CD4-positive, alpha-beta T cell treated with Interleukin-15 for 4 hours (primary cell): Measurements from ENCODE around the gene ZNF318.

Experiments used
- DNase-seq: peaks from one replicate; pipeline ENCODE4 v3.0.0-alpha.2; 2020; ENCODE audit warnings: low spot score

Gene ZNF318

DNA sequence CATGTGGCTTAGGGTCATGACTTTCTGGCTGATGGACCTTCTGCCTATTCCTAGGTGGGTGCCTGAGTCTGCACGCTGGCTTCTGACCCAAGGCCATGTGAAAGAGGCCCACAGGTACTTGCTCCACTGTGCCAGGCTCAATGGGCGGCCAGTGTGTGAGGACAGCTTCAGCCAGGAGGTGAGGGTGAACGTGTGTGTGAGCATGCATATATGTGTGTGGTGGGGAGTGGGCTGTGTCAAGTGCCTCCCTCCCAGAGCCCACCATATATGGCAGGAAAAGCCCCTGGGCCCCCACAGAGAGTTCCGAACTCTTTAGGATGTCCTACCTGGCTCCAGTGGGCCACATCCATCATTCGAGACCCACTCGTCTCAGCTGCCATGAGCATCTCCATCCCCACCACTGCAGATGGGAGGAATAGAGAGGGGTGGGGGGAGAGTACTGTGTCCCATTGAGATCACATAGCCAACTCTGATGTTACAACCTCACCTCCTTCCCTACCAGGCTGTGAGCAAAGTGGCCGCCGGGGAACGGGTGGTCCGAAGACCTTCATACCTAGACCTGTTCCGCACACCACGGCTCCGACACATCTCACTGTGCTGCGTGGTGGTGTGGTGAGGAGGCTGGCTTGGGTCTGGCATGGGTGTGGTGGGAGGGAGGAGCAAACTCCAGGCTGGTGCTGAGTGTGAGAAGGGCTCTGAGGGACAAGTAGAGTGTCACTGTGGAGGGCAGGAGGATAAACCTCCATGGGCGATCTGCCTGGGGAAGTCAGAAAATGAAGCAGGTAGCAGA, 68.2 kb downstream of the ZNF318 start:
- DNase-seq = no peak

DNA sequence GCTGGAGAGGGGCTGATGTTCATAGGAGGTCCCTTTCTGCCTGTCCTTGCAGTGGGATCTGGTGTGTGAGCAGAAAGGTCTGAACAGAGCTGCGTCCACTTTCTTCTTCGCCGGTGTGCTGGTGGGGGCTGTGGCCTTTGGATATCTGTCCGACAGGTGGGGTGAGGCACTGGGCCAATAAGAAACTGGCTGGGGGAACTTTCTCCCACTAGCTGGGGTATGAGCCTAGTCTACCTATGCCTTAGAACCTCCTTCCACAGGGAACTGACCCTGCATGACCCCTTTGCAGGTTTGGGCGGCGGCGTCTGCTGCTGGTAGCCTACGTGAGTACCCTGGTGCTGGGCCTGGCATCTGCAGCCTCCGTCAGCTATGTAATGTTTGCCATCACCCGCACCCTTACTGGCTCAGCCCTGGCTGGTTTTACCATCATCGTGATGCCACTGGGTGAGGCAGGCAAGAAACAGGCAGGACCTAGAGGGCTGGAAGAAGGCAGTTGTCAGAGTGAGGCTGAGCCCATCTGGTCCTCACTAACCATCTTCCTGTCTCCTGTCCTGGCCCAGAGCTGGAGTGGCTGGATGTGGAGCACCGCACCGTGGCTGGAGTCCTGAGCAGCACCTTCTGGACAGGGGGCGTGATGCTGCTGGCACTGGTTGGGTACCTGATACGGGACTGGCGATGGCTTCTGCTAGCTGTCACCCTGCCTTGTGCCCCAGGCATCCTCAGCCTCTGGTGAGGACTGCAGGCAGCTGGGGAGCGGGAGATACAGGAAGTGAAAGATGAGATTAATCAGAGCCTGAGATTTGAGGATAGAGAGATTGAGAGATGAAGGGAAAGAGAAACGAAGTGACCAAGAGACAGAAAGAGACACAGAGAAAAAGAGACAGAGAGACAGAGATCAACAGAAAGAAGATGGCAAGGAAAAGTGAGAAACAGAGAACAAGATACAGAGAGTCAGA, 69.8 kb downstream of the ZNF318 start:
- DNase-seq = no peak

DNA sequence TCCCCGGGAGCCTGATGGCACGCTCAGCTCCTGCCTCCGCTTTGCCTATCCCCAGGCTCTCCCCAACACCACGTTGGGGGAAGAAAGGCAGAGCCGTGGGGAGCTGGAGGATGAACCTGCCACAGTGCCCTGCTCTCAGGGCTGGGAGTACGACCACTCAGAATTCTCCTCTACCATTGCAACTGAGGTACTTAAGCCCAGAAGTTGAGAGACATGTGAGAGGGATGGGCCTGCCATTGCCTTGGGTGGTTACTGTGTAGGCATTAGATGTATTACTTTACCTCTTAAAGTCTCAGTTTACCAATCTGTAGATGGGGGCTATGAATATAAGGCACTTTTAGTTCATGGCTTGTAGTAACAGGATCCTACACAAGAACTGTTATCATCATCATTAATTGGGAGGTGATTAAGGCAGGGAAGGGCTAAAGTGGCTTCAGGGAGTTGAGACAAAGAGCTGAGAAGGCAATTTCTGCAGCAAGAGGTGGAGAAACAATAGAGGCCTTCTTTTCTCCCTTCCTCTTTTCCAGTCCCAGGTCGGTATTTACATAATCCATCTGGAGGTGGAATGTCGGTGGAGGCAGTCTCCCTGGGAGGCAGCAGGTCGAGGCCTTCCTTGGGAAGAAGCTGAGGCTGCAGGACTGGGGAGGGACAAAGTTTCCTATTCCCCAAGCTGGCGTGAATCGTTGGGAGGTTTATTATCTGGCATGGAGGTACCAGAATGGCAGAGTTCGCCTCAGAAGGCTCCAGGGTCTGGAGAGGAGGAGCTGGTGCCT, 70.7 kb downstream of the ZNF318 start:
- DNase-seq = no peak

DNA sequence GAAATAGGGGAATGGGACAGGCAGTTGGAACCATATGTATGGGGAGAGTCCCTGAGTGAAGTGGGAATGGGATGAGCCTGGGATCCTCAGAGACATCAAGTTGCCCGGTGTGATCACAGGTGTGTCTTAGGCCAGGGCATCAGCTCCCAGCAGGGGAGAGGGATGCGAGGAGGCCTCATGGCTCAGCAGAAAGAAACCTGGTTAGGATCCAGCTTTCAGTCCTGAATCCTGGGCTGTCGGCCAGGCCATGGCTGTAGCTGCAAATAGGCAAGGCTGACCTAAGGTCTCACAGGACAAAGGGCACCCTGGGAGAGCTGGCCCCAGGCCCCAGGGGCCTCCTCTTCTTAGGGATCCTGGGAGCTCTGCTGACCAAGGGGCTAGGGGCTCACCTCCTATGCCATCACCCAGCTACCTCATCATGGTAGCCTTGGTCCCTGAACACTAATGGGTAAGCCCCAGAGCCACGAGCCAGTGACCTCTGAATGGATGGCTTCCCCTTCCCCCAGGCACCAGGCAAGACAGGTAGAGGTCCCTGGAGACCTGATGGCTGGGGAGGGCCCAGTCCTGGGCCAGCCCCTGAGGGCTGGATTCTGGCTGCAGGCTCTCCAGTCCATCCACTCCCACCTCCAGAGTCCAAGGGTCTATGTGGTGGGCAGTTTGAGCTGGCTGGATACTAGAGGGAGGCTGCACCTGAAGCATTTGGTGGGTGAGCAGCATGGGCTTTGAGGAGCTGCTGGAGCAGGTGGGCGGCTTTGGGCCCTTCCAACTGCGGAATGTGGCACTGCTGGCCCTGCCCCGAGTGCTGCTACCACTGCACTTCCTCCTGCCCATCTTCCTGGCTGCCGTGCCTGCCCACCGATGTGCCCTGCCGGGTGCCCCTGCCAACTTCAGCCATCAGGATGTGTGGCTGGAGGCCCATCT, 71.5 kb downstream of the ZNF318 start, which contains the start of gene SLC22A7:
Gene SLC22A7 (plus strand): TSS at position 617 of the 921 bp plus-strand sequence. CDS start 99 bp downstream, at position 716.
- no peak for DNase-seq

DNA sequence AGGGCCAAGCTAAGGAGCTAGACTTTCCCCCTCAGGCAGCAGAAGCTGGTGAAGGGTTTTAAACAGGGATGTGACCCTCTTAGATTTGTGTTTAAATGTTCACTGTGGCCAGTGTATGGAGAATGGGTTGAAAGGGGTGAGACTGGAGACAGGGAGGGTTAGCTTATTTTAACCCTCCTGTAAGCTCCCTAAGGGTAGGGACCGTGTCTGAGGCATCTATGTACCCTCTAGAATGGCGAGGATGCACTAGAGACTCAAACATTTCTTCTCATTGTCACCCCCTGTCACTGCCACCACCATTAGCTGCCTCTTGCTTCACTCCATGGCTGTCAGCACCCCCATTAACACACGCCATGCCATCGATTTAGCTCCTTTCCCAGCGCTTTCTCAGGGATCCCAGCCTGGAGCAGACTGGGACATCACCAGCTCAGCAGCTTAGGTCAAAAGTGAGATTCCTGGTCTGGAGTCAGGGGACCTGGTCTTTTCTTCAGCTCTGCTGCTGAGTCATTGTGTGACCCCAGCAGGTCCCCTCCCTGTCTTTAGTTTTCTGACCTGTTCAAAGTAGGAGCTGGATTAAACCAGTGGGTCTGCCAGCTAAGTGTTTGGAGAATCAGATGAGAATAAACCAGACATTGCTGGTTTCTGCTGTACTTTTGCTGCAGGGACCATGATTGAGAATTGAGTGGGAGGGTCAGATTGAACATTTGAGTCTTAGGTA, 72.5 kb downstream of the ZNF318 start:
- no peak for DNase-seq

DNA sequence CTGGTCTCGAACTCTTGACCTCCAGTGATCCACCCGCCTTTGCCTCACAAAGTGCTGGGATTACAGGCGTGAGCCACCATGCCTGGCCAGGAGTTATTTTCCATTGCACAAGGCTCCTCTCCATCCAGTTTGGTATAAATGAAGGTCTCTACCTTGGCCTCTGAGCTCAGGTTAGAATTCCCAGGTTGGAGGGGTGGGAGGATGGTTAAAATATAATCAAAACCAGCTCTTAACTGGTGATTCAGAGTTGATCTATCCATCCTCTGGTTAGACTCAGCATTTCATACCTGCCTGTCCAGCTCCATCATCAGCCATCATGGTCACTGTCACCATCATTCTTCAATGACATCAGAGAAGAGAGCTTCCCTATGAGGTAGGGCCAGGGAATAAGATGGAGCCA, 74.0 kb downstream of the ZNF318 start:
- DNase-seq = no peak

DNA sequence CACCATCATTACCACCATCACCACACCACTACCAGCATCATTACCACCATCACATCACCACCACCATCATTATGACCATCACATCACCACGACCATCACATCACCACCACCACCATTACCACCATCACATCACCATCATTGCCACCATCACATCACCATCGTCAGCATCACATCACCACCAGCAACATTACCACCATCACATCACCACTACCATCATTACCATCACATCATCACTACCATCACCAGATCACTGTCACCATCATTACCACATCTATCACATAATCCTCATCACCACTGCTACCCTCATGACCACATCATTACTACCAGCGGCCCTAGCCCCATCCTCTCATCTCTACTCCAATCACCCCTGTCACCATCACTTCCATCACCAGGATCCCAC, 74.9 kb downstream of the ZNF318 start:
- DNase-seq = no peak

DNA sequence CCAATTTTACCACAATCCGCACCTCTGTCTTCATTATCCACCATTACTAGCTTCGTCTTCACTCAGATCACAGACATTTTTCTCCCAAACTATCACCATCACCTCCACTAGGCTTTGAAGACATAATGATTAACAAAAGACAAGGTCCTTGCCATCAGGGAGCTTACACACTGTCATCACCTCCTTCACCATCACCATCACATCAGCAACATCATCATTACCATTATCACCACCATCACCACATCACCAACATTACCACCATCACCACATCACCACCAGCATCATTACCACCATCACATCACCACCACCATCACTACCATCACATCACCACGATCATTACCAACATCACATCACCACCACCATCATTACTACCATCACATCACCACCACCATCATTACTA, 75.7 kb downstream of the ZNF318 start:
- DNase-seq = no peak

DNA sequence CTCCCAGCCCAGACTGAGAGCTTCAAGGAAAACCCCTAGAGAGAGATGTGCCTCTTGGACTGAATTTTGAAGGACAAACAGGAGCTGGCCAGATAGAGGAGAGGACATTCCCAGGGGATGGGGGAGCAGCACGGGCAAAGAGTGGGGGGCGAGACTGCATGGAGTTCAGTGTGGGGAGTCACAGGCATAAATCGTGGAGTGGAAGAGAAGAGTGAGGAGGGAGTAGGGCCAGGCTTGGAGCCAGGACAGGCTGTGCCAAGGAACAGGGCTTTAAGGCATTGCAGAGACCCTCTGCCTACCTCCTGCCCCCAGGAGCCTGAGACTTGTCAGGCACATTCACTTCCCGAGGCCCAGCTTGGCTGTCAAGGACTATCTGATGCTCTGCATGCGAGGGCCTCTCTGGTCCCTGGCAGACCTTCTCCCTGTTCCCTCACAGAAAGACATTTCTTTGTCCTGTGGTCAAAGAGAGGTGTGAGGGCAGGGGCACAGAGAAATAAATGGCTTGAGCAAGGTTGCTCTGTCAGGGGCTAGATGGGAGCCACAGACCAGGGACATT, 76.6 kb downstream of the ZNF318 start:
- DNase-seq = no peak

DNA sequence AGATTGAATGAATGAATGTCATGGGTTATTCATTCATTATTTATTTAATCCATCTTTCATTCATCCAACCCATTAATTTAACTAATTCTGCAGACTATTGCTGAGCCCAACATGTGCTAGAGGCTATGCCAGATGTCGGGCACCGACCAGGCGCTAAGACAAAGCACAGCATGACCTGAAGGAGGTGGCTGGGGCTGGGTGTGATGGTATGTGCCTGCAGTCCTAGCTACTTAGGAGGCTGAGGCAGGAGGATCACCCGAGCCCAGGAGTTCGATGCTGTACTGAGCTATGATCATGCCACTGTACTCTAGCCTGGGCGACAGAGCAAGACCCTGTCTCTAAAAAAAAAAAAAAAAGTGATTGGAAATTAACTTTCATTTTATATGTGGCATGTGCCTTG, 77.1 kb downstream of the ZNF318 start:
- DNase-seq = no peak

DNA sequence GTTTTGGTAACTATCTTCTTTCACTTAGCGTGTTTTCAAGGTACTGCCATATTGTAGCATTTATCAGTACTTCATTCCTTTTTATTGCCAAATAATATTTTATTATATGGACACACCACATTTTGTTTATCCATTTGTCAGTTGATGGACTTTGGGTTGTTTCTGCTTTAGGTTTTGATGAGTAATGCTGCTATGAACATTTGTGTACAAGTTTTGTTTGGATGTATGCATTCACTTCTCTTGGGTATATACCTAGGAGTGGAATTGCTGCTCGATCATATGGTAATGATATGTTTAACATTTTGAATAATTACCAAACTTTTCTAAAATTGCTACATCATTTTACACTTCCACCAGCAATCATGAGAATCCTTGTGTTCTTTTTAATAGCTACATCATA, 77.7 kb downstream of the ZNF318 start:
- DNase-seq = no peak

DNA sequence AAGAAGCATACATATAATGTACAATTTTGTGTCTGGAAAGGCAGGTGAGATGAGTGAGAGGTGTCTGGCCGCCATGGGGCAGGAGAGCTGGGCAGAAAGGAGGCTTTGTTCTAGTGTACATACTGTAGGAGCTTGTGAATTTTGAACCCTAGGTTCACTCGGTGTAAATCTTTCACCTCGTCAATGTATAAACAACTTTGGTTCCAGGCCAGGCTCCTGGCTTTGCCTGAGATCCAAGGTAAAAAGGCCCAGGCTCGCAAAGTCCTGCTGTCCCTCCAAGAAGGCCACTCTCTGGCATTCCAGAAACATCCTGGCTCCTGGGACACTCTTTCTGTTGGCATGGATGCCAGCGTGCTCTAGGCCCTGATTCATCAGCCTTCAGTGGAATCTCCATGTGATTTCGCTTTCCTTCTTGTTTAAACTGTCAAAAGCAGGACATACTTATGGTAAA, 78.5 kb downstream of the ZNF318 start:
- no peak for DNase-seq

DNA sequence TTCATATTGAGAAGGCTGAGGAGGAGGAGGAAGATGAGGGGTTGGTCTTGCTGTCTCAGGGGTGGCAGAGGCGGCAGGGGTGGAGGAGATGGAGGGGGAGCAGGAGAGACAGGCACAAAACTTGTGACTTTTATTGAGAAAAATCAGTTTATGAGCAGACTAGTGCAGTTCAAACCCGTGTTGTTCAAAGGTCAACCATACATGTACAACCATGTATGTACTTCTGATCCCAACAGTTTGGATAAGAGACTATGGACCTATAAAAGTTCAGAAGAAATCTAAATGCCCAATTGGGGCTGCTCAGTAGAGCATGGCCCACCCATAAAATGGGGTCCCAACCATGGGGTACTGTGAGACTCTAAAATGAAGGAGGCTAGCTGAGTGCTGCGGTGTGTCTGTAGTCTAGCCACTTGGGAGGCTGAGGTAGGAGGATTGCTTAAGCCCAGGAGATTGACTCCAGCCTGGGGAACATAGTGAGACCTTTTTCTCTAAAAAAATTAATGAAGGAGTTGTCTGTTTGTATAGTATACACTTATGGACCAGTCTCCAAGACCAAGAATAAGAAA, 79.0 kb downstream of the ZNF318 start:
- no peak for DNase-seq

DNA sequence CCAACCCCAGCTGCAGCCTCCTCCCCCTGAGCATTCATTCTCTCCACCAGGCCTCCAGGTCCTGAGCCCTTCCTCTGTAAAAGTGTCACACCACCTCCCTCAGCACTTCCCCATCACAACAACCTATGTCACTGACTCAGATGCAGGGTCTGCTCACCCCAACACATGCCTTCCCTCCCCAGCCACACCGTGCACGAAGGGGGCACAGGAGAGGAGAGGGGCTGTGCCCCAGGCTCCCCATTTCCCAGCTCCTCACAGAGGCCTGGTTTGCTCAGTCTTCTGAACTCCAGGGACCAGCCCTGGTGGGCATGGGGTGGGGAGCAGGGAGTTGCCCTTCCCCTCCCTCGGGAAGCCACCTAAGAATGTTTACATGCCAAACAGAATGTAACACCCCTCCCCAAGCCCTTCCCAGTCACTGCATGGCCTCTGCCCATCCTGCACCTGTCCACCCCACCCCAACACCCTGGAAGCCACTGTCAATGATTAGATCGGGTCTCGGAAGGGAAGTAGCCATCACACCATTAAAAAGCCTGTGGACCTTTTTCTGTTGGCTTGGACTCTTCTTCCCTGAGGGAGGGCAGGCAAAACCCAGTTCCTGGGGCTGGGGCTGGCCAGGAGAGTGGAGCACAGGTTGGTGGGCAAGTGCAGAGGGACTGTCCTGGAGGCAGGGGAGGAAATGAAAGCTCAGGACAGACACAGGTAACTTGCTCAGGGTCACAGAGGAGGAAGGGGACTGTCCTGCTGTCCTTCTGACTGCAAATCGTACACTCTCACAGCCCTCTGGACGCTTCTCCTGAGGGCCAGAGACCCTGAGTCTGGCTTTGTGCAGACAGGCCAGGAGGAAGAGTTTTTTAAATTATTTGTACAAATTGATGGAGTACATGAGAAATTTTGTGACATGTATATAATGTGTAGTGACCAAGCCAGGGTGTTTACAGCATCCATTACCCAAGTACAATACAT, 81.4 kb downstream of the ZNF318 start:
- DNase-seq = no peak

DNA sequence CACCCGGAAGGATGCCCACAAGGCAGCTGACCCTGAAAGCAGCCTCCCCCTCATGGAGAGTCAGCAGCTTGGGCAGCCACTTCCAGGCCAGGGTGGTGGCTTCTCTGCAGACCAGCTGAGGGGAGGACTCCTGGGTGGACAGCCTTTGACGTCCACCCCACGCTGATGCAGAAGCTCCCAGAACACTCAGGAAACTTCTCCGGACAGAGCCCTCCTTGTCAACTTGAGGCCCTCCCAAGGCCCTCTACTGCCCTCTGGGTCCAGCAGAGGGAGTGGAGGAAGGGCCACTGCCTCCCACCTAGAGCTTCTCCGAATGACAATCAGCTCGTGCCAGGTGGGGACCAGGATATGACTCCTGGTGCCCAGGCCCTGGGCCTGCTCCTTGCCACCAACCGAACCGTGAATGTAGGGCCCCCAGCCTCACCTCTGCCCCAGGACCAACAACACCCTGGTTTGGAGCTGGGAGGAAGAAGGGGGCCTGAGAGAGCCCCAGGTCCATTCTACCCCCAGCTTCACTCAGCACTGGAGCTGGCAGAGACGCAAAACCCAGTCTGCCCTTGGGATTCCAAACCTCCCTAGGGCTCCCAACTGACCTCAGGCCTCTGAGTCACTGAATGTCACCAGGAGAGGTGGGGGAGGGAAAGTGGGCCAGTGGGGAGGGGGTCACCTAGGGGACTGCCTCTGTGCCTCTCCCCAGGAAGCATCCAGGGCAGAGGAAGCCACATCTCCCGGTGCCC, 82.3 kb downstream of the ZNF318 start:
- no peak for DNase-seq

DNA sequence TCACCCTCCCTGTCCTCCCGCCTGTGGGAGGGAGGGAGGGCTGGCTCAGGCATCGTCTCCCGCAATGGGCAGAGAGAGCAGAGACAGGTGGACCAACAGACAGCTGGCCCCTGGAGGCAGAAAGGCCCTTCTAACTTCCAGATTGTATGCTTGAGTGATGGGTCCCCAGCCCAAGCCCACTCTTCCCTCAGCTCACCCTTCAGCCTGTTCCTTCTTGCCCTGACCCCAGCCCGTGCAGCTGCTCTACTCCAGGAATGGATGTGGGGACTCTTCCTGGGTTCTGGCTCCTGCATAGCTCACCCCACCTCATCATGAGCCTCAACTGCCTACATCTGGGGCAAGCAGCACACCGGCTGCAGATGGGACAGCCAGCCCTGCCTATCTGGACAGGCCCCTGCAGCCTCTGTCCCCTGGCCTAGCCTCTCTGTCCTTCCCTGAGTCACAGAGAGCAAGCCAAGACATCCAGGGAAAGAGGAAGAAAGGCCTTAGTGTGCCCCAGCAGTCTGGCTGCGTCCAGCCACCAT, 82.9 kb downstream of the ZNF318 start:
- DNase-seq = no peak
